Eye (tissue), 1 donor: ENCODE results near the gene KCNQ5.

Experiments
- DNase-seq: peaks from one replicate; pipeline ENCODE4 v3.0.0-alpha.2; 2015

Gene KCNQ5

DNA sequence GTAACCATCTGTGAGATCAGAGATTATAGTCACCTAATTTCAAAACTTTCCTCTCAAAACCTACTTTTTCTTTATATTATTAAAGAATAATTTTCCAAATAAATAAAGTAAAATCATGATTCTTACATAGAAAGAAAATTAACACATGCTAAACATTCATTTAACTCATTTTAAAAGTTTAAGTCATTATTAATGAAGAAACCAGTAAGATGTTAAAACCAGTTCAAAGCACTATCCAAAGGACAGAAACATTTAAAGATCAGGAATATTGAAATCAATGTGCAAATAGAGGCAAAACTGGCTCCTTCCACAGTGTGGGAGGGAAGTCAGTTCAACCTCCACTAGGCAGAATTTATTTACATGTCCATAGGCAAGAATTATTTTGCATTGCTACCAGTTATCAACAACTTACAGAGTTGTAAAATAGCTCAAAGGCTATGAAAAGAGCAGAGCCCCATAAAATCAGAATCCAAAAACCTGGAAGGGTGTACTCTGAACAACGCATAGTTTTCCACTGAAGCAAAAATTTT, 456.5 kb downstream of the KCNQ5 start:
- DNase-seq = no peak

DNA sequence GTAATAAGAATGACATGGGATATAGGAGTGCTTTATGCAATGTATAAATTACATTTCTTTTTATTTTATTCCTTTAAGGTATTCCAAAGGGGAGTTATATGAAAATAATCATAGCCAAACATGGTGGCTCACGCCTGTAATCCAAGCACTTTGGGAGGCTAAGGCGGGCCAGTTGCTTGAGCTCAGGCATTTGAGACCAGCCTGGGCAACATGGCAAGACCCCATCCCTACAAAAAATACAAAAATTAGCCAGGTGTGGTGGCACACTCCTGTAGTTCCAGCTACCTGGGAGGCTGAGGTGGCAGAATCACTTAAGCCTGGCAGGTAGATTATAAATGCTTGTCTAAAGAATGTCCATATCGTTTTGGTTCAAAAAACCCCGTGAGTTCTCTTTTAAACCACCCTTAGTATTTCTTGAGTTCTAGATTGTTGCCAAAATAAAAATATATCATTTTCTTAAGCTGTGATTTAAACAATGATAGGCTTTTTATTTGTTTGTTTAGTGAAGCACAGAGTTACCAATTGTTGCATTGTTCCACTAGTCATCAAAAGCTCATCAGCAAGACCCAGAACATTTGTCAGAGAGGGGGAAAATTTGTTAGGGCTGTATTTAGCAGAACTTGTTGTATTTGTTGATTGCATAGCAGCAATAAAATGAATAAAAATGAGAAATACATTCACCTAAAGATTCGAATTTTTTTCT, 457.2 kb downstream of the KCNQ5 start:
- no peak for DNase-seq

DNA sequence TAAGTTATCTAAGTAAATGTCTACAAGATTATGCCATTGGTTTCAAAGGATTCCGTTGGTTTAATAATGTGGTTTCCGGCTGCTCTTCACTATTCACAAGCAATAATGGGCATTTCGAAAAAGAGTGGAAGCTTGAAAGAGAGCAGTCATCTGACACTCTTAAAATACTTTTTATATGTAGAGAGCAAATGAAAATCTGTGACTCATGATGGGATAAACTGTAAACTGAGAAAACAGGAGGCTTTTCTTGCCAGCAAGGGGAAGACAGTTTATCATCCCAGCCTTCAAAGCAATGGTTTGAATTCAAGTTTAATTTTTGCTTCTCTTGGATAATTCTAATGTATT, 457.7 kb downstream of the KCNQ5 start:
- no peak for DNase-seq

DNA sequence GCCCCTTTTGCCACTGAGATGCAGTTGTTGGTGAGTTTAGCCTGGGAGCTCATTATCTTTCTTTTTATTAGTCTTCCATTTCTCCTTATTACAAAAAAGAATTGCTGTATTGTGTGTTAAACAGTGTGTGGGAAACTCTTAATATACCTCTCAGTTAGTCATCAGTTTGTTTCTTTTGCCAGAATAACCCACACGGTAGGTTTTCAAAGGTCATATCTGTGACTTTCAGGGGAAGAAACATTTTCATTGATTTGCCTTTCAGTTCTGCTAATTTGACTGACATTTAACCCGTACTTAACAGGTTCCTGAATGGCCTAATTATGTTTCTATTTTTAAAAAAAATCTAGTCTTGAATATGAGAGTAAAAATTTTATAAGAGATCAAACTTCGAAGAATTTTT, 458.1 kb downstream of the KCNQ5 start:
- DNase-seq = no peak

DNA sequence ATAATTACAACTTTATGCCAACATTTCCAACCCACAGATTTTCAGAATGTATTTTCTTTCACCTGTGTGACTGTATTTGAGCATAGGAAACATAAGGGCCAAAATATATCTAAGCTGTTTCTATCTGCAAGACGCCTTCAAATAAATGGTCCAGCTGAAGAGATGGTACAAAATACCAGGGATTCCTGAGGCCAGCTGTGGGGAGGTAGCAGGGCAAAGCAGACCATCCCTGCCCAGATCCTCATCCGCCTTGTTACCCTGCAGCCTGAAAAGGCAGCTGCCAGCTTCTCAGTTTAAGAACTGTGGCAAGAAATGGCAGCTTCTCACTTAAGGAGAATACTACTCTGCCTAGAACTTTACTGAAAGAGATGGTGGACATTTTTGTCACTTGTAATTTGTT, 460.1 kb downstream of the KCNQ5 start:
- no peak for DNase-seq

DNA sequence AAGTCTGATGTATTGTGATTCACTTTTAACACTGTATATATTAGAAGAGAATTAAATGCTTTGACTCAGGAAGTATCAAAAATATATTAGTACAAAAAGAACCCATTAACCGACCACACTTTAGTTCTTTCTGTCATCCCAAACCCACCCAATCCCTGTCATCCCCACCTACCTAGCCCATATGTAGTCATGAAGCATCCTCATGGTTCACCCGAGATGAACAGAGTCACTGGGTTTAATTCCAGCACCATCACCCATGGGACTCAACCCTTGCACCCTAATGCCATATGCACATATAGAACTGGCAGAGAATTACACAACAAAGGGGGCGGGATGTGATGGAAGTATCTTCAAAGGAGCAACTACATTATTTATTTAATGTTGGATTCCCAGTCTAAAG, 462.0 kb downstream of the KCNQ5 start:
- DNase-seq = no peak

DNA sequence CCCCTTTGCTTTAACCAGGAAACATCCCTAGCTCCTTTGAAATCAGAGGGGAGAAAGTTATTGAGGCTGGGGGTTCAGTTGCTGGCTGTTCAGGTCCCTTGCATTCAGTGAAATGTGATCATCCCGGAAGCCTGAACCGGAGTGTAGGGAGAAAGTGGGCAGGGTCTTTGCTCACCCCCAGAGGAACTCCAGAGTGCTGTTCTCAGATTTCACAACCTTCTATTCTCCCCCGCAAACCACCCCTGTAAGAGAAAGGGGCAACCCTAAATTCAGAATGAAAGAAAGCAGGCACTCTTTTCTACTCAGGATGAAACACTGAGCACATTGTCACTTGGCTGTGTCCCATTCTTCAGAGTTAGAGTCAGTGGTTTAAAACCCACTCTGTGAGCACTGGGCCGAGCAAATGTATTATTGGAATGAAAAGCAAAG, 463.6 kb downstream of the KCNQ5 start:
- peak; percentile 15 for DNase-seq

DNA sequence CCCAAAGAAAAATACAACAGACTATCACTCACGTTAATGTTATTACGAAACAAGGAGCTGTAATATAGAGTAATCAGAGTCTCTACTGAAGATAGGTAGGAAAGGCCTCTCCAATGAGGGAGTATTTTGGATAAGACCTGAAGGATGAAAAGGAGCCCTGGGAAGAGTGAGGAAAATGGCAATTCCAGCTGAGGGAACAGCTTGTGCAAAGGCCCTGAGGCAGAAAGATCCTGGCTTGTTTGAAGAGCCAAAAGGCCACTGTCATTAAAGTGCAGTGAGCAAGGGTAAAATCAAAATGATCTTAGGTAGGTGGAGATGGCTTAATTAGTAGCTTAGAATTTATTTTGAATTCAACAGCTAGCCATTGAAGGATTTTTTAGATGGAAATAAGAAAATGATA, 464.9 kb downstream of the KCNQ5 start:
- DNase-seq = no peak

DNA sequence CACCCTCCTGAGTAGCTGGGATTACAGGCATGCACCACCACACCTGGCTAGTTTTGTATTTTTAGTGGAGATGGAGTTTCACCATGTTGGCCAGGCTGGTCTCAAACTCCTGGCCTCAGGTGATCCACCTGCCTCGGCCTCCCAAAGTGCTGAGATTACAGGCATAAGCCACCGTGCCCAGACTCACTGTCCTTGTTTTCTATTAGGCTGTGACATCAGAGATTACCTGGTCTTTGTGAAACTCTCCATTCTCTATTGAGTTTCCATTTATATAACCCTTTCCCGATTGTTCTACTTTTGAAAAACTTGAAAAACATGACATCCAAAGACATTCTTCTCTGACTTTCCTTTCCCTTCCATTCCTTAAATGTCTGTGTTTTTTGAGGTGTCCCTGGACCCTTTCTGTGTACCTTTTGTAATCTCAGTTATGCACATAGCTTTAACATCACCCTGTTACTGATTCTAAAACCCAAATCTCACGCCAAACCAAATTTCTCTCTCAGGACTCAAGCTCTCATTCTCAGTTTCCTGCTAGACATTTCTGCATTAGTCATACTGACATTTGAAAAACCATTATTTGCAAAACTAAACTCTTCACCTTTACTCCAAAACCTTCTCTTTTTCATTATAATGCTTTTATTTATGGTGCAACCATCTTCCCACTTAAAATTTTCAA, 466.4 kb downstream of the KCNQ5 start:
- DNase-seq = no peak

DNA sequence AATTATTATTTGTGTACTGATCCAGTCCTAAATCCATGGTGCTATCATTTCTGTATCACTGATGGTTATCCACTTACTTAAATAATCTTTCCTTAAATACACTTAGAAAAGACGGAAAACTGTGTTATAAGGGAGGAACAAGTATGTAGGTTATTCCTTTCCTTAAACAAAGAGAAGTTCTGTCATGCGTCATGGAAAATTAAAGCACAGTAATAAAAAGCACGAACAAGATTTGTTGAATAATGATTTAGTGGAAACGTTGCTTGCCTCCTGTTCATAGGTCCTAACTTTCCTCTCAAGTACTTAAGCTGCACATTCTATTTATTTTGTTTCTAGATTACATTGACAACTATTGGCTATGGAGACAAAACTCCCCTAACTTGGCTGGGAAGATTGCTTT, 483.1 kb downstream of the KCNQ5 start:
- peak; percentile 31 for DNase-seq

DNA sequence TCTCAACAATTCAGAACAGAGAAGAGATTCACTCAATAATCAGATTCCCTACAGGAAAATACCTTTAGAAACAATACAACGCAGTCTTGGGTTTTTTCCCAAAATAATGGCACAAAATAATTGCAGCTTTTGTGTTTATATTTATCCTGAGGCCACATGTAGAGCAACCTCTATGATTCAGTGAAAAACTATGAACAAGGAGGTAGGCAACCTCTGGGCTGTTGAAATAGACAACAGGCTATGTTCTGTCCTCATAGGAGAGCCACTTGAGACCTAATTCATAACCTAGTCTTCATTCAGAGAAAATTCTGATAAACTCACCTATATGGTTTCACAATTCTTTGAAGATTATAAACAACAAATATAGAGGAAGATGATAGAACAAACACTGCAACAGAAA, 485.2 kb downstream of the KCNQ5 start:
- no peak for DNase-seq

DNA sequence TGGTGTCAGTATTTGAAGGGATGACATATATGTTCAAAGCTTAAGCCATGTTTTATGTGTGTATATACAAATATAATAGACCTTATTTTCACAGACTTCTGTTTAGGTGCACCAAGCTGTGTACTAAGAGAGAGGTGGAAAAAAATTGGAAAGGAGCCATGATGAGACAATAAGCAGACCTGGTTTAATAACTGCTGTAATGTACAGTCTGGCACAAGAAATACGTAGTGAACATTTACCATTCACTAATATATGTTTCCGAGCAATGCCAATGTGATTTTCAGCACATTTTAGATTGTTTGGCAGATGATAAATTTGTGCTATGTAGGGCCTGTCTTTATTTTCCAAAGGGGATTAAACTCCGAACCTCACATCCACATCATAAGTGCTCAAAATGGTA, 487.1 kb downstream of the KCNQ5 start:
- DNase-seq = no peak

DNA sequence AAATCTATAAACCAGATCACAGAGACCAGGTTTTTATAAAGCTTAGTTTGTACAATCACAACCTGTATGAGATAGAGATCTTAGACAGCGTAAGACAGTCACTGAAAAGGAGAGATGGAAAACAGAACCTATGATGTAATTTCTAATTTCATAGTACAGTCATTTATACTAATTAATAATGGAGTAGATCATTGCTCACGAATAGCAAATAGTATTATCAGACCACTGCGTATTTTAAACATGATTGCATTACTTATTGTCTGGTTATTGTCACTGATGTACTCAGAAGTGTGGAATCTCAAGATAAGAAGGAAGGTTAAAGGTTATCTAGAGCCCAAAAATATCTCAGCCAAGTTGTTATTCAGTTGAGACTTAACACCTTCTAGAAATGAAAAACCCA, 487.8 kb downstream of the KCNQ5 start:
- DNase-seq = no peak

DNA sequence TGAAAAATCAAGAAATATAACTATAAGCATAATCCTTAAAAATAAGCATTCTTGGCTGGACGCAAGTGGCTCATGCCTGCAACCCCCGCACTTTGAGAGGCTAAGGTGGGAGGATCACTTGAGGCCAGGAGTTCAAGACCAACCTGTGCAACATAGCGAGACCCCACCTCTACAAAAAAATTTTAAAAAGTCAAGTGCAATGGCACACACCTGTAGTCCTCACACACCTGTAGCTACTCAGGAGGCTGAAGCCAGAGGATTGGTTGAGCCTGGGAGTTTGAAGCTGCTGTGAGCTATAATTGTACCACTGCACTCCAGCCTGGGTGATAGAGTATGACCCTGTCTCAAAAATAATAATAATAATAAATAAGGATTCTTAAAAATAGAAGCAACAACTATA, 494.5 kb downstream of the KCNQ5 start:
- DNase-seq = no peak

DNA sequence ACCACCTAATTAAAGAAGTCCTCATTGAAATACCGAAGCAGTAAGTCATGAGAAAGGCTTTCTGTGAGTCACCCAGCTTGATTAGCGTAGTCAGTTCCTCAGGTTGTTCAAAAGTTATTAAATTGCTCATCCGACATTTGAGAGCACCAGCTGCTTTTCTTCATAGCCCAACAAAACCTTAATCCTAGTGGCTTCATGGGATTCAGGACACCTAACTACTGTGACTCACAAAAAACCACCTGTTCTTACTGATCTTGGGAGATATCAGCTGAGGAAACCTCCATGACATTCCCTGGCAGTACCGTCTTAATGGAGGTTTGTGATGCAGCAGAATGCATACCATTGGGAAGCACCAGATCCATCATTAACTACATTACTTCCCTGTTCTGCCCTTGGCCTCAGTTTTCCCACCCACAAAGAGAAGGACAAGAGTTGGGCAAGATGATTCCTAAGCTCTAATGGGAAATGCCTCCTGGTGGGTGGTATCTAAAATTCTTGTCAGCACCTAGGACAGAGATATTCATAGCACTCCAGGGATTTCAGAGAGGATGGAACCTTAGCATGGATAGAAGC, 499.6 kb downstream of the KCNQ5 start:
- no peak for DNase-seq

DNA sequence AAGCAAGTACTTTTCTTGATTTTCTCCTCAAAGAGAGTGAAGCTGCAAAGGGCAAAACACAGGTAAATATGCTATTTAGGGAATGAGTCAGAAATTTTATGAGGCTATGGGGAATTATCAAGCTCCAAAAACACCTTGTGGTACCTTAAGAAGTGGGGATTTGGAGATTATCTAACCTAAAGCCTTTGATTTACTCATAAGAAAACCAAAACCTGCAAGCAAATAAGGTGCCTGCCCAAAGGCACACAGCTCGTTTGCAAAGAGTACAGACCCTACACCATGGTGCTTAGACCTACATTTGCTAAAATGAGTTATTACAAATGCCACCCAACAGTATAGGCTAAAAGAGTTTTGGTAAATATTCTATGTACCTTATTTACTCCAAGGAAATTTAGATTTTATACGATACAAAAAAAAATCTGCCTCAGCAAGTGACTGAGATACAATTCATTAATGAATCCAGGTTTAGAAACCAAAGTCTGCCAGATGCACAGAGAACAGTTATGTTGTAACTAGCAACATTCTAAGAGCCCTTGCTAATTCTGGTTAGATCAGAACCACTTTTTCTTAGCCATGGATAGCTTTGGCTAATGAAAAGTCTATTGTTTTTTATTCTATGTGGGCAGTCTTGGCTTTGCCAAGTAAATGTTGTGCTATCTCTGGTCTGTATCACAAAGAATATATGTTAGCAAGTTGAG, 501.9 kb downstream of the KCNQ5 start:
- DNase-seq = no peak

DNA sequence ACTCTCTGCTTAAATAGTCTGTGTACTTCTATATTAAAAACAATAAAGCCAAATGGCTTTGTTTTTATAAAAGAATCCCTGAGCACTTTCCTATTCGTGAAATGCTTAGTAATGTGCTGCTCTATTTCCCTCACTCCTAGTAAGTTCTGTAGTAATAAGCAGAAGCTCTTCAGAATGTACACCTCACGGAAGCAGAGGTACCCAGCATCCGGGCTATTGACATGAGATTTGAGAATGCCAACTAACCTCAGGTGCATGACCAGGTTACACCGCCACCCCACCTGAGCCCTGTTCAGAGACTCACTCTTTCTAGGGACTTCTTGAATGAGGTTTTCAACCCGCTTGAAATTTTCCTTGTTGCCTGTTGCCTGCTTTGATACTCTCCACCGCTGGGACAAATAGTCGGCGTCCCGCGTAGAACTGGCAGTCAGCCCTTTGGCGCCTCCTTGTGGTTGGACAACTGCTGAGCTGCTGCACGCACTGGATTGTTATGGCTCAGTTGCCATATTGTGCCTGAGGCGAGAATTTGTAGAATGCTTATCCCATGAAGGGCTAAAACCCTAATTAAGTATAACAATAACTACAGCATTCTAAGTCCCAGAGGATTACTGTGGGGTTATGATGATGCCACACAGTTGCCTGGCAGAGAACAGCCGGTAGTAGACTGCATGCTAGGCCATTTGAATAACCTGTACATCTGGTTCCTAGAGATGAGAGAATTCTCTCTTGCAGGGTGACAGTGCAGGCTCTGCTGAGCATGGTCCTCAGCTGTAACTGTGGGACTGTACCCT, 508.0 kb downstream of the KCNQ5 start:
- DNase-seq = peak; percentile 95

DNA sequence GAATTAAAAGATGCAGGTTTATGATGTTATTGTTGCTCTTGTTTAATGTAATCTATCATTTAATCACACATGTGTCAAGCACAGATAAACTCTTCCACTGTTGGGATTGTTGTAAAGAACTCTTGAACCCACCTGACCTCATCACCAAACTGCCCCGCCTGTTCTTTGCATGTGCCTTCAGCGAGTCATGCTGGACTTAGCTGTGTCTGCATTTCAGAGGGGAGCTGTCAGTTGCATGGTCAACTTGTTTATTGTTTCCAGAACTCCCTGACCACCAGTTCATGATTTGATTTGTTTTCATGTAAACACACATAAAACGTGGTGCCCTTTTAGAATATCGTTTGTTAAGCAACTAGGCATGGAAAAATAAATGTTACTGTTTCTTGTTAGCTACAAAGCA, 509.8 kb downstream of the KCNQ5 start:
- DNase-seq = no peak

DNA sequence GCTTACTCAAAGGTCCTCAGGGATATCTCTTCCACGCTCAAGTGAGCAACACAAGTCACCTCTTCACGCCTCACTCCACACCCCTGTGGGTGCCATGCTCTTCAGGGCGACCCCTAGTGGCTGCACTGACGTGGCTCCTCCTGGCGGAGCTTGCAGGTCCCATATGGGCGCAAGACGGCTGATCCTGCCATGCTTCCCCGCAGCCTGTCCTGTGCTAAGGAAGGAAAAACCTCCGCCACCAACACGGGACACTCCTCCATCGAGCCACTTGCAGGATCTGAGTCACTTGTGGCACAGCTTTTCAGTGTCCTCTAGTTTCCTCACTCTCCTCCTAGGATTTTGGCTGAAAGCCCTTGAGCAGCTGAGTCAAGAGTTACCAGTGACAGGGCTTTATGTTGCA, 512.7 kb downstream of the KCNQ5 start:
- DNase-seq = no peak

DNA sequence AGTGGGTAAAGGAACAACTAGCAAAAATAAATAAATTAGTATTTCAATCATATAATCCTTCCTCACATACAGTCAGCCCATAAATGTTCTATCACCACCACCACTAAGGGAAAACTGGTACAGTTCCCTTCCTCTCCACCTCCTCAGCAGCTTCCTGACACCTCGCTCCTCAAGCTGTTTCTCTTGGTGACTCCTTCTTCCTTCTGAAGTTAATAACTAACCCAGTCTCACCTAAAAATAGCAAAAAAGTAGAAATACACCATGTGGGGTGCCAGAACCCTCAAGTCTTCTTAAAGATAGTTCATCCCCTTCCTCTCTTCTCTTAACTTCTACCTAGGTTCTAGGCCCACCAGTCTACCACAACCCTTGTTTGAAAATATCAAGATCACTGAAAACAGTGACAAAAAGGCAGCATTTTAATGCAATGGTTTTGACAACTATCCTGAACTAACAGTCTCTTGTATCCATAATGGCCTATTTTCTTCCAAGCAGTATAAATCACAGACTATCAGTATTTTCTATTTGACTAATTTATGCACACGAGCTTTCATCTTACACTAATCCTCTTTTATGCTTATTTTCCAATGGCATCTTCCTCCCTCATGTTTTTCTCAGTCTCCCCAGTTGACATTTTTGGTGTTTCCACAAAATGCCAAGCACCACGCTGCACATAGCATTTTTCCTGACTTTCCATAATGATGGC, 518.0 kb downstream of the KCNQ5 start:
- DNase-seq = no peak

DNA sequence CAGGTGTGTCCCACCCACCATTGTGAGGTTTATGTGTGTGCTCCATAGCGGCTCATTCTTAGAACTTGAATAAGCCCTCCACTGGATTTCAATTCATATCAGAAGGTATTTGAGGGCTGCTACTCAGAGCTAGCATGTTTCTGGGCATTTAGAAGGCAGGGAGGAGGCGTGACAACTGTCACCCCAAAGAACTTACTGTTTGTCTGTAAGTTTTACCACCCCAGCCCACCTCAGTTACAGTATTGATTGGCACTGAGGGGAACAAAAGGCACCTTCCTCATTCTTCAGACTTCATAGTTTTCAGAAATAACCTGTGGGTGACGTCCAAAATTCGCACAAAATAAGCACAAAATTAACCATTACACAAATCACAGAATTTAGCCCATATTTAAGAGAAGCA, 521.7 kb downstream of the KCNQ5 start:
- DNase-seq = no peak

DNA sequence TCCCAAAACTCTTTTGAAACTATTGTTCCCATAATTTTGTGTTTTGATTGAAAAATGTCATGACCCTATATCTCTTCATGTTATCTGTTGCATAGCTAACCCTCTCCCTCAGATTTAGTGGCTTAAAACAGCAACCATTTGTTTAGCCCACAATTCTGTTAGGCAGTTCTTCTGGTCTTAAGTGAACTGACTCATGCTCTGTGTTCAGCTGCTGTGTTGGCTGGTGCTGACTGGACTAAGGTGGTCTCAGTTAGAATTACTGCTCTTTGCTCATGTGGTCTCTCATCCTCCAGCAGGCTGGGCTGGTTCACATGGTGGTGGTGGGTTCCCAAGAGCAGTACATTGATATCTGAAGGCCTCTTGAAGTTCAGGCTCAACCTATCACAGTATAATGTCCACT, 522.7 kb downstream of the KCNQ5 start:
- DNase-seq = no peak
